ENCODE results near the gene HPGD.
A peak's percentile ranks its signal among the peaks of the same experiment; 100 is the strongest.

The HPGD gene

GRCh38 chr4:174528226-174528625, 5.9 kb upstream of the HPGD start:
- no peak overlapping the region for H3K27ac ChIP-seq (ENCODE audit: low read depth, low read length)
- H3K4me1 ChIP-seq (ENCODE audit: control insufficient read depth, insufficient read depth, low read length, unreplicated experiment) = no peaks in the 10 kb centered on the region
- H3K36me3 ChIP-seq (ENCODE audit: insufficient read depth, low read length) = no peaks in the 10 kb centered on the region
- H3K79me2 ChIP-seq (ENCODE audit: control insufficient read depth, insufficient read depth, low read length, unreplicated experiment) = no peaks in the 10 kb centered on the region
- no peak overlapping the region for H2AFZ ChIP-seq (ENCODE audit: low read length, unreplicated experiment)
- H3K27me3 ChIP-seq (ENCODE audit: insufficient read depth, low read length) = peaks cover 8% of the 10 kb centered on the region
- no peak overlapping the region for H3K4me3 ChIP-seq (ENCODE audit: low read depth, low read length)

GRCh38 chr4:174526731-174527130, 4.4 kb upstream of the HPGD start:
- Histone ChIP-seq H2AFZ (ENCODE audit: low read length, unreplicated experiment) (no peak overlapping the region), H3K27ac (ENCODE audit: low read depth, low read length) (no peak overlapping the region), H3K27me3 (ENCODE audit: insufficient read depth, low read length) (peaks cover 8% of the 10 kb centered on the region), H3K4me3 (ENCODE audit: low read depth, low read length) (no peak overlapping the region), H3K79me2 (ENCODE audit: control insufficient read depth, insufficient read depth, low read length, unreplicated experiment) (no peaks in the 10 kb centered on the region), H3K4me1 (ENCODE audit: control insufficient read depth, insufficient read depth, low read length, unreplicated experiment) (no peaks in the 10 kb centered on the region), H3K36me3 (ENCODE audit: insufficient read depth, low read length) (no peaks in the 10 kb centered on the region)

GRCh38 chr4:174524242-174524641, 2.0 kb upstream of the HPGD start:
- no peaks in the 10 kb centered on the region for H3K79me2 ChIP-seq (ENCODE audit: control insufficient read depth, insufficient read depth, low read length, unreplicated experiment)
- no peak overlapping the region for H3K4me3 ChIP-seq (ENCODE audit: low read depth, low read length)
- no peaks in the 10 kb centered on the region for H3K36me3 ChIP-seq (ENCODE audit: insufficient read depth, low read length)
- H3K4me1 ChIP-seq (ENCODE audit: control insufficient read depth, insufficient read depth, low read length, unreplicated experiment) = no peaks in the 10 kb centered on the region
- H2AFZ ChIP-seq (ENCODE audit: low read length, unreplicated experiment) = no peak overlapping the region
- H3K27me3 ChIP-seq (ENCODE audit: insufficient read depth, low read length) = peaks cover 8% of the 10 kb centered on the region
- H3K27ac ChIP-seq (ENCODE audit: low read depth, low read length) = no peak overlapping the region

GRCh38 chr4:174523025-174523693, 871 bp upstream of the HPGD start:
- no peak overlapping the region for H3K27ac ChIP-seq (ENCODE audit: low read depth, low read length)
- H3K27me3 ChIP-seq (ENCODE audit: insufficient read depth, low read length) = peaks cover 8% of the 10 kb centered on the region
- no peaks in the 10 kb centered on the region for H3K4me1 ChIP-seq (ENCODE audit: control insufficient read depth, insufficient read depth, low read length, unreplicated experiment)
- H3K36me3 ChIP-seq (ENCODE audit: insufficient read depth, low read length) = no peaks in the 10 kb centered on the region
- peak overlapping the region; percentile 89 for H2AFZ ChIP-seq (ENCODE audit: low read length, unreplicated experiment)
- H3K4me3 ChIP-seq (ENCODE audit: low read depth, low read length) = peak overlapping the region; percentile 80
- no peaks in the 10 kb centered on the region for H3K79me2 ChIP-seq (ENCODE audit: control insufficient read depth, insufficient read depth, low read length, unreplicated experiment)

- H3K27ac ChIP-seq (ENCODE audit: low read depth, low read length) = no peak overlapping the region
- no peaks in the 10 kb centered on the region for H3K4me1 ChIP-seq (ENCODE audit: control insufficient read depth, insufficient read depth, low read length, unreplicated experiment)
- H3K79me2 ChIP-seq (ENCODE audit: control insufficient read depth, insufficient read depth, low read length, unreplicated experiment) = no peaks in the 10 kb centered on the region
- H3K27me3 ChIP-seq (ENCODE audit: insufficient read depth, low read length) = peaks cover 8% of the 10 kb centered on the region
- no peaks in the 10 kb centered on the region for H3K36me3 ChIP-seq (ENCODE audit: insufficient read depth, low read length)
- peak overlapping the region; percentile 80 for H3K4me3 ChIP-seq (ENCODE audit: low read depth, low read length)
- peak overlapping the region; percentile 89 for H2AFZ ChIP-seq (ENCODE audit: low read length, unreplicated experiment)
These were observed 497 bp downstream of the HPGD start for GRCh38 chr4:174521800-174522182.

GRCh38 chr4:174520660-174521059, 1.6 kb downstream of the HPGD start:
- H3K4me3 ChIP-seq (ENCODE audit: low read depth, low read length) = no peak overlapping the region
- H3K79me2 ChIP-seq (ENCODE audit: control insufficient read depth, insufficient read depth, low read length, unreplicated experiment) = no peaks in the 10 kb centered on the region
- no peaks in the 10 kb centered on the region for H3K36me3 ChIP-seq (ENCODE audit: insufficient read depth, low read length)
- H3K4me1 ChIP-seq (ENCODE audit: control insufficient read depth, insufficient read depth, low read length, unreplicated experiment) = no peaks in the 10 kb centered on the region
- H3K27me3 ChIP-seq (ENCODE audit: insufficient read depth, low read length) = peaks cover 8% of the 10 kb centered on the region
- H2AFZ ChIP-seq (ENCODE audit: low read length, unreplicated experiment) = no peak overlapping the region
- H3K27ac ChIP-seq (ENCODE audit: low read depth, low read length) = no peak overlapping the region

GRCh38 chr4:174517502-174518445, 4.5 kb downstream of the HPGD start:
- Histone ChIP-seq H3K36me3 (ENCODE audit: insufficient read depth, low read length) (no peaks in the 10 kb centered on the region), H3K27me3 (ENCODE audit: insufficient read depth, low read length) (no peaks in the 10 kb centered on the region), H3K4me3 (ENCODE audit: low read depth, low read length) (no peak overlapping the region), H3K4me1 (ENCODE audit: control insufficient read depth, insufficient read depth, low read length, unreplicated experiment) (no peaks in the 10 kb centered on the region), H3K79me2 (ENCODE audit: control insufficient read depth, insufficient read depth, low read length, unreplicated experiment) (no peaks in the 10 kb centered on the region), H3K27ac (ENCODE audit: low read depth, low read length) (no peak overlapping the region), H2AFZ (ENCODE audit: low read length, unreplicated experiment) (no peak overlapping the region)

GRCh38 chr4:174516794-174517193, 5.5 kb downstream of the HPGD start:
- no peaks in the 10 kb centered on the region for H3K36me3 ChIP-seq (ENCODE audit: insufficient read depth, low read length)
- no peak overlapping the region for H2AFZ ChIP-seq (ENCODE audit: low read length, unreplicated experiment)
- no peaks in the 10 kb centered on the region for H3K27me3 ChIP-seq (ENCODE audit: insufficient read depth, low read length)
- no peaks in the 10 kb centered on the region for H3K4me1 ChIP-seq (ENCODE audit: control insufficient read depth, insufficient read depth, low read length, unreplicated experiment)
- H3K4me3 ChIP-seq (ENCODE audit: low read depth, low read length) = no peak overlapping the region
- no peaks in the 10 kb centered on the region for H3K79me2 ChIP-seq (ENCODE audit: control insufficient read depth, insufficient read depth, low read length, unreplicated experiment)
- no peak overlapping the region for H3K27ac ChIP-seq (ENCODE audit: low read depth, low read length)

GRCh38 chr4:174516345-174516744, 5.9 kb downstream of the HPGD start:
- Histone ChIP-seq H3K27ac (ENCODE audit: low read depth, low read length) (no peak overlapping the region), H3K27me3 (ENCODE audit: insufficient read depth, low read length) (no peaks in the 10 kb centered on the region), H3K4me3 (ENCODE audit: low read depth, low read length) (no peak overlapping the region), H3K79me2 (ENCODE audit: control insufficient read depth, insufficient read depth, low read length, unreplicated experiment) (no peaks in the 10 kb centered on the region), H2AFZ (ENCODE audit: low read length, unreplicated experiment) (no peak overlapping the region), H3K36me3 (ENCODE audit: insufficient read depth, low read length) (no peaks in the 10 kb centered on the region), H3K4me1 (ENCODE audit: control insufficient read depth, insufficient read depth, low read length, unreplicated experiment) (no peaks in the 10 kb centered on the region)

GRCh38 chr4:174512745-174513144, 9.5 kb downstream of the HPGD start:
- no peaks in the 10 kb centered on the region for H3K4me1 ChIP-seq (ENCODE audit: control insufficient read depth, insufficient read depth, low read length, unreplicated experiment)
- no peaks in the 10 kb centered on the region for H3K79me2 ChIP-seq (ENCODE audit: control insufficient read depth, insufficient read depth, low read length, unreplicated experiment)
- H3K27me3 ChIP-seq (ENCODE audit: insufficient read depth, low read length) = no peaks in the 10 kb centered on the region
- no peak overlapping the region for H3K27ac ChIP-seq (ENCODE audit: low read depth, low read length)
- H2AFZ ChIP-seq (ENCODE audit: low read length, unreplicated experiment) = no peak overlapping the region
- H3K36me3 ChIP-seq (ENCODE audit: insufficient read depth, low read length) = no peaks in the 10 kb centered on the region
- H3K4me3 ChIP-seq (ENCODE audit: low read depth, low read length) = no peak overlapping the region

GRCh38 chr4:174505892-174506291, 16.4 kb downstream of the HPGD start:
- H3K36me3 ChIP-seq (ENCODE audit: insufficient read depth, low read length) = no peaks in the 10 kb centered on the region
- H3K27ac ChIP-seq (ENCODE audit: low read depth, low read length) = no peak overlapping the region
- peaks cover 10% of the 10 kb centered on the region for H3K4me1 ChIP-seq (ENCODE audit: control insufficient read depth, insufficient read depth, low read length, unreplicated experiment)
- no peaks in the 10 kb centered on the region for H3K27me3 ChIP-seq (ENCODE audit: insufficient read depth, low read length)
- H3K4me3 ChIP-seq (ENCODE audit: low read depth, low read length) = no peak overlapping the region
- H2AFZ ChIP-seq (ENCODE audit: low read length, unreplicated experiment) = no peak overlapping the region
- no peaks in the 10 kb centered on the region for H3K79me2 ChIP-seq (ENCODE audit: control insufficient read depth, insufficient read depth, low read length, unreplicated experiment)
